ENCODE data around the gene NF2. TPM values are rescaled to one million over a fixed set of nuclear protein-coding genes. Genes with fewer than 3 reads are reported as not detected.

The NF2 gene
- total RNA-seq, 1 donor from 2014 or later: 66.1 TPM

DNA sequence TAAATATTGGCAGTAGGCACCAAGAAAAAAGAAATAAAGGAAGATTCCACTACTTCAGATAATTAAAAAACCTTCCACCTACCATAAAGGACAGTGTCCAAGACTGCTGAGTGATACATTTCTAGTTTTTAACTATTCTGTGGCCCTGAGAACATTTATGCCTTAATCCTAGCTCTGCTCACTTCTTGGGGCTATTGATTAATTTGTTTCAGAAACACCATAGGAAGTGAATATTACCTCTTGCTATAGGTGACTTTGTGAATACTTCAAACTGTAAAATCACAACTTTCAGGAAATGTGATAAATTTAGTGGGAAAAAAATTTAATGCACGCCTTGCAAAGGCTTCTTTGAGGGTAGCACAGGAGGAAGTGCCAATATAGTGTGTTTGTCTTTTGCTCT lies 35.2 kb downstream of the NF2 start:
- peak overlapping the region; percentile 59 for H3K27ac Mint-ChIP-seq
- no peaks in the 10 kb centered on the region for H3K9me3 Mint-ChIP-seq
- peaks cover 22% of the 10 kb centered on the region for H3K36me3 Mint-ChIP-seq (ENCODE audit: low read depth)
- no peak for DNase-seq (ENCODE audit: low spot score)
- intact Hi-C loops (cut with micrococcal nuclease): no loop called here
- H3K4me1 Mint-ChIP-seq (ENCODE audit: low read depth): peaks cover 35% of the 10 kb centered on the region
- H3K4me3 Mint-ChIP-seq: no peak overlapping the region
- no peaks in the 10 kb centered on the region for H3K27me3 Mint-ChIP-seq (ENCODE audit: insufficient read depth)

GRCh38 chr22:29639096-29639495 lies 35.7 kb downstream of the NF2 start:
- Mint-ChIP-seq H3K36me3 (ENCODE audit: low read depth) (peaks cover 22% of the 10 kb centered on the region), H3K4me3 (no peak overlapping the region), H3K9me3 (no peaks in the 10 kb centered on the region), H3K27ac (peak overlapping the region; percentile 59), H3K27me3 (ENCODE audit: insufficient read depth) (no peaks in the 10 kb centered on the region), H3K4me1 (ENCODE audit: low read depth) (peaks cover 32% of the 10 kb centered on the region)
- intact Hi-C loops (cut with micrococcal nuclease): no loop called here
- DNase-seq (ENCODE audit: low spot score): no peak

DNA sequence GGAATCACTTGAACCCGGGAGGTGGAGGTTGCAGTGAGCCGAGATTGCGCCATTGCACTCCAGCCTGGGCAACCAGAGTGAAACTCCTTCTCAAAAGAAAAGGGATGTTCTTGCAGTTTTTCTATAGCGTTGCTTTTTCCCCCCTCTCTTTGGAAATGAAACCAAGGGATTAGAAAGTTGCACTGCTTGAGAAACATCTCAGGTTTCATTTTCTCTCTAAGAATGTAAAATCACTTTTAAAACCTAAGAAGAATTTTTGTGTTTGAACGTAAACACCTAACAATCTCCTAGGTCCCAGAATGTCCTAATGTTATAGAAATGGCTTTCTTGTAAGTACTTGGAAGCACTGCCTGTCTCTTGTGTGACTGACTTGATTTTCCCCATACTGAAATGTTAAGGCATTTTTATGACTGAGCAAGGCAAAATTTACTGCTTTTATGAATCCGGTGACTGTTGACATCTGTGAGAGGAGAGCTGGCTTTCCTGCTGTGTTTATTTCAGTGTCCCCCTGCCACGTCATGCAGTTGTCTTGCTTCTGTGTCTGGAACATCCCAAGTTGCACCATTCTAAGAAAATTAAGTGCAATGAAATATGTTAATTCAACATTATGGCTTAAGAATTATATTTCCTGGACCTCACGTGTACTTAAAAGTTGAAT lies 37.7 kb downstream of the NF2 start:
- Mint-ChIP-seq H3K36me3 (ENCODE audit: low read depth) (peaks cover 26% of the 10 kb centered on the region), H3K27me3 (ENCODE audit: insufficient read depth) (no peaks in the 10 kb centered on the region), H3K9me3 (no peaks in the 10 kb centered on the region), H3K4me3 (no peak overlapping the region), H3K27ac (peak overlapping the region; percentile 62), H3K4me1 (ENCODE audit: low read depth) (peaks cover 32% of the 10 kb centered on the region)
- intact Hi-C loops (cut with micrococcal nuclease): no loop called here
- no peak for DNase-seq (ENCODE audit: low spot score)

- peak overlapping the region; percentile 62 for H3K27ac Mint-ChIP-seq
- DNase-seq (ENCODE audit: low spot score): no peak
- intact Hi-C loops (cut with micrococcal nuclease): no loop called here
- no peaks in the 10 kb centered on the region for H3K27me3 Mint-ChIP-seq (ENCODE audit: insufficient read depth)
- no peak overlapping the region for H3K4me3 Mint-ChIP-seq
- H3K4me1 Mint-ChIP-seq (ENCODE audit: low read depth): peaks cover 32% of the 10 kb centered on the region
- H3K9me3 Mint-ChIP-seq: no peaks in the 10 kb centered on the region
- H3K36me3 Mint-ChIP-seq (ENCODE audit: low read depth): peaks cover 26% of the 10 kb centered on the region
Measured at GRCh38 chr22:29641700-29642330, 38.4 kb downstream of the NF2 start.

GRCh38 chr22:29642694-29643093 lies 39.3 kb downstream of the NF2 start:
- intact Hi-C loops (cut with micrococcal nuclease): no loop called here
- Mint-ChIP-seq H3K27ac (peak overlapping the region; percentile 76), H3K36me3 (ENCODE audit: low read depth) (peaks cover 30% of the 10 kb centered on the region)

GRCh38 chr22:29647954-29648737 lies 44.7 kb downstream of the NF2 start:
- intact Hi-C loops (cut with micrococcal nuclease): no loop called here
- H3K27ac Mint-ChIP-seq: no peak overlapping the region
- H3K9me3 Mint-ChIP-seq: no peaks in the 10 kb centered on the region
- H3K4me3 Mint-ChIP-seq: no peak overlapping the region
- no peaks in the 10 kb centered on the region for H3K27me3 Mint-ChIP-seq (ENCODE audit: insufficient read depth)
- H3K36me3 Mint-ChIP-seq (ENCODE audit: low read depth): peaks cover 15% of the 10 kb centered on the region
- no peaks in the 10 kb centered on the region for H3K4me1 Mint-ChIP-seq (ENCODE audit: low read depth)
- DNase-seq (ENCODE audit: low spot score): no peak

More at GRCh38 chr22:29642694-29643093, 39.3 kb downstream of the NF2 start:
- H3K9me3 Mint-ChIP-seq: no peaks in the 10 kb centered on the region
- no peak overlapping the region for H3K4me3 Mint-ChIP-seq
- H3K27me3 Mint-ChIP-seq (ENCODE audit: insufficient read depth): no peaks in the 10 kb centered on the region
- peaks cover 32% of the 10 kb centered on the region for H3K4me1 Mint-ChIP-seq (ENCODE audit: low read depth)
- no peak for DNase-seq (ENCODE audit: low spot score)

DNA sequence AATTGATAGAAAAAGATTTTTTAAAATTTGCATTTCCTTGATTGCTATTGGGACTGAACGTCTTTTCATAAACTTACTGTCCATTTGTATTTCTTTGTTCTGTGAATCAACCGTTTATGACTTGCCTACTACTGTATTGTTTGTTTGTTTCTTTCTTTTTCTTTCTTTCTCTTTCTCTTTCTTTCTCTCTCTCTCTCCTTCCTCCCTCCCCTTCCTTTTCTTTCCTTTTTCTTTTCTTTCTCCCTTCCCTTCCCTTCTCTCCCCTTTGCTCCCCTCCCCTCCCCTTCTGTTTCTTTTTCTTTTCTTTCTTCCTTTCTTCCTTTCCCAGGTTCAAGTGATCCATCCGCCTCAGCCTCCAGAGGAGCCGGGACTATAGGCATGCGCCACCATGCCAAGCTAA lies 46.9 kb downstream of the NF2 start:
- Mint-ChIP-seq H3K36me3 (ENCODE audit: low read depth) (peaks cover 17% of the 10 kb centered on the region), H3K4me3 (no peak overlapping the region)
- intact Hi-C loops (cut with micrococcal nuclease): no loop called here

GRCh38 chr22:29651652-29652051 lies 48.2 kb downstream of the NF2 start:
- intact Hi-C loops (cut with micrococcal nuclease): no loop called here
- no peaks in the 10 kb centered on the region for H3K27me3 Mint-ChIP-seq (ENCODE audit: insufficient read depth)
- H3K4me3 Mint-ChIP-seq: no peak overlapping the region
- H3K36me3 Mint-ChIP-seq (ENCODE audit: low read depth): peaks cover 17% of the 10 kb centered on the region
- no peak for DNase-seq (ENCODE audit: low spot score)
- H3K27ac Mint-ChIP-seq: no peak overlapping the region
- H3K9me3 Mint-ChIP-seq: no peaks in the 10 kb centered on the region
- no peaks in the 10 kb centered on the region for H3K4me1 Mint-ChIP-seq (ENCODE audit: low read depth)

More for the DNA sequence above, 46.9 kb downstream of the NF2 start:
- Mint-ChIP-seq H3K4me1 (ENCODE audit: low read depth) (no peaks in the 10 kb centered on the region), H3K9me3 (no peaks in the 10 kb centered on the region), H3K27ac (no peak overlapping the region), H3K27me3 (ENCODE audit: insufficient read depth) (no peaks in the 10 kb centered on the region)
- no peak for DNase-seq (ENCODE audit: low spot score)

- H3K27ac Mint-ChIP-seq: no peak overlapping the region
- no peak overlapping the region for H3K4me3 Mint-ChIP-seq
- H3K9me3 Mint-ChIP-seq: no peaks in the 10 kb centered on the region
- peaks cover 19% of the 10 kb centered on the region for H3K36me3 Mint-ChIP-seq (ENCODE audit: low read depth)
- no peaks in the 10 kb centered on the region for H3K27me3 Mint-ChIP-seq (ENCODE audit: insufficient read depth)
- H3K4me1 Mint-ChIP-seq (ENCODE audit: low read depth): no peaks in the 10 kb centered on the region
- intact Hi-C loops (cut with micrococcal nuclease): no loop called here
- DNase-seq (ENCODE audit: low spot score): no peak
Measured at GRCh38 chr22:29654420-29654819, 51.0 kb downstream of the NF2 start.

GRCh38 chr22:29654882-29655281 lies 51.4 kb downstream of the NF2 start:
- Mint-ChIP-seq H3K4me3 (no peak overlapping the region), H3K27me3 (ENCODE audit: insufficient read depth) (no peaks in the 10 kb centered on the region)
- intact Hi-C loops (cut with micrococcal nuclease): no loop called here

DNA sequence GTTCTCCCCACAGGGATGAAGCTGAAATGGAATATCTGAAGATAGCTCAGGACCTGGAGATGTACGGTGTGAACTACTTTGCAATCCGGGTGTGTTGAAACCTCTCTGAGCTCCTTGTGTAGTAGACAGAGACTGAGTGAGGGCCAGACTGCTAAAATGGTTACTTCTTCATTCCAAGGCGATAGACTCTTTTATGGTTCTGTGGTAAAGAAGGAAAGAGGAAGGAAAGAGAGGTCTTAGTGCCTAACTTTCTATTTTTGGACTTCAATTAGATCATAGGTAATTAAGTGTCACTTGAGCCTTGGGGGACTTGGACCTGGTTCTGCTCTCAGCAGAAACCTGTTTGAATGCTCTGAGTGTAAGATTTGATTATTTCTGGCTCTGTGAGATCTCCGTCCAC lies 54.7 kb downstream of the NF2 start:
- H3K27me3 Mint-ChIP-seq (ENCODE audit: insufficient read depth): no peaks in the 10 kb centered on the region
- intact Hi-C loops (cut with micrococcal nuclease): no loop called here

More at GRCh38 chr22:29654882-29655281, 51.4 kb downstream of the NF2 start:
- Mint-ChIP-seq H3K36me3 (ENCODE audit: low read depth) (peaks cover 21% of the 10 kb centered on the region), H3K4me1 (ENCODE audit: low read depth) (no peaks in the 10 kb centered on the region), H3K27ac (no peak overlapping the region), H3K9me3 (no peaks in the 10 kb centered on the region)
- no peak for DNase-seq (ENCODE audit: low spot score)

DNA sequence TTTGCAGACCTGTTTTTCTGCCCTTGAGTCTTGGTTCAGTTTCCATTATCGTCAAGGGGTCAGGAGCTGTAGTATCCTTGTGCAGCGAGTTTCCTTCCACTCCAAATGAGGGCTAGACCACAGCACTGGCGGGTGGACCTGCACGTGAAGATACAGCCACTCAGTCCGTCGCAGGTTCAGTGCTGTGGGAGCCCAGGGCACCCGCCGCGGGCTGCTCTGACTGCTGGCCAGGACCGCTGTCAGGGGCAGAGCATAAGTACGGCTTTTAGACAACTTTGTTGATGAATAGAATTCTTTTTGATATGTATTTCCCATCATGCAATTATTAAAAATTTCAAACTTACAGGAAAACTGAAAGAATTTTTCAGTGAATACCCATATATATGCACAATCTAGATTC lies 56.6 kb downstream of the NF2 start:
- intact Hi-C loops (cut with micrococcal nuclease): no loop called here
- H3K4me3 Mint-ChIP-seq: no peak overlapping the region
- no peak for DNase-seq (ENCODE audit: low spot score)
- no peaks in the 10 kb centered on the region for H3K27me3 Mint-ChIP-seq (ENCODE audit: insufficient read depth)
- peaks cover 31% of the 10 kb centered on the region for H3K36me3 Mint-ChIP-seq (ENCODE audit: low read depth)
- H3K27ac Mint-ChIP-seq: no peak overlapping the region
- no peaks in the 10 kb centered on the region for H3K9me3 Mint-ChIP-seq
- peaks cover 6% of the 10 kb centered on the region for H3K4me1 Mint-ChIP-seq (ENCODE audit: low read depth)

More for the DNA sequence above, 54.7 kb downstream of the NF2 start:
- Mint-ChIP-seq H3K9me3 (no peaks in the 10 kb centered on the region), H3K4me1 (ENCODE audit: low read depth) (no peaks in the 10 kb centered on the region), H3K36me3 (ENCODE audit: low read depth) (peaks cover 29% of the 10 kb centered on the region), H3K27ac (no peak overlapping the region), H3K4me3 (no peak overlapping the region)
- no peak for DNase-seq (ENCODE audit: low spot score)

- no peak for DNase-seq (ENCODE audit: low spot score)
- Mint-ChIP-seq H3K4me1 (ENCODE audit: low read depth) (peaks cover 6% of the 10 kb centered on the region), H3K27ac (no peak overlapping the region), H3K9me3 (no peaks in the 10 kb centered on the region), H3K27me3 (ENCODE audit: insufficient read depth) (no peaks in the 10 kb centered on the region), H3K4me3 (no peak overlapping the region), H3K36me3 (ENCODE audit: low read depth) (peaks cover 28% of the 10 kb centered on the region)
- intact Hi-C loops (cut with micrococcal nuclease): no loop called here
Measured at GRCh38 chr22:29661336-29661735, 57.9 kb downstream of the NF2 start.

Data from activated T-helper 1 cell treated with anti-CD3 and anti-CD28 coated beads, Interleukin-12 subunit alpha, Interleukin-12 subunit beta, Interleukin-2, Interleukin-4 antibody, amounts not matched to agents 30 ng/mL and 10 ng/mL and 1 ng/mL, durations not matched to agents 14 hours and 24 hours and 36 hours (primary cell).